ENCODE measurements around the gene COL1A2.

DNA sequence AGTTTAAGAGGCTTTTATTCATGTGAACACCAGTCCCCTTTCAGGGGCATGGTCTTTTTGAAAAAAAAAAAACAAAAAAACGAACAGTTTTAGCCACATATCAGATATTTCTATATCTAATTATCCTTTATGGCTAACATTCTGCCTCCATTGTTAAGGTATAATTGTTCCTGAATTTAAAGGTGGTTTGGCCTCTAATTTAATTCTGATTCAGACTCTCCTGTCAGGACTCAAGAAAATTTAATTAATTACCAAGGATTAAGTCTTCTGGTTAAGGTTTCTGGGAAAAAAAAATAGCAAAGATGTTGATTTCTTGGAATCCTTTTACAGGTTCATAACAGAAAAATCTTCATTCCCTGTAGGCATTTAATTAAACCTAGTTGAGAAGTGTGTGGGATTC lies 27.4 kb downstream of the COL1A2 start:
- TF ChIP-seq FOS (IDR thresholded peaks at IDR 0.05; ENCODE audit: low read depth, low read length), result no peak
- TF ChIP-seq, protein P1, sequence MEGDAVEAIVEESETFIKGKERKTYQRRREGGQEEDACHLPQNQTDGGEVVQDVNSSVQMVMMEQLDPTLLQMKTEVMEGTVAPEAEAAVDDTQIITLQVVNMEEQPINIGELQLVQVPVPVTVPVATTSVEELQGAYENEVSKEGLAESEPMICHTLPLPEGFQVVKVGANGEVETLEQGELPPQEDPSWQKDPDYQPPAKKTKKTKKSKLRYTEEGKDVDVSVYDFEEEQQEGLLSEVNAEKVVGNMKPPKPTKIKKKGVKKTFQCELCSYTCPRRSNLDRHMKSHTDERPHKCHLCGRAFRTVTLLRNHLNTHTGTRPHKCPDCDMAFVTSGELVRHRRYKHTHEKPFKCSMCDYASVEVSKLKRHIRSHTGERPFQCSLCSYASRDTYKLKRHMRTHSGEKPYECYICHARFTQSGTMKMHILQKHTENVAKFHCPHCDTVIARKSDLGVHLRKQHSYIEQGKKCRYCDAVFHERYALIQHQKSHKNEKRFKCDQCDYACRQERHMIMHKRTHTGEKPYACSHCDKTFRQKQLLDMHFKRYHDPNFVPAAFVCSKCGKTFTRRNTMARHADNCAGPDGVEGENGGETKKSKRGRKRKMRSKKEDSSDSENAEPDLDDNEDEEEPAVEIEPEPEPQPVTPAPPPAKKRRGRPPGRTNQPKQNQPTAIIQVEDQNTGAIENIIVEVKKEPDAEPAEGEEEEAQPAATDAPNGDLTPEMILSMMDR (conservative IDR thresholded peaks at IDR 0.05; ENCODE audit: low read depth, low read length), result no peak
- TF ChIP-seq POLR2A (IDR thresholded peaks at IDR 0.05; ENCODE audit: low read depth, low read length), result no peak
- TF ChIP-seq ELK1 (IDR thresholded peaks at IDR 0.05; ENCODE audit: borderline replicate concordance, low read depth, low read length), result no peak
- TF ChIP-seq CEBPB (IDR thresholded peaks at IDR 0.05; ENCODE audit: low read depth, low read length), result no peak
- TF ChIP-seq BHLHE40 (IDR thresholded peaks at IDR 0.05; ENCODE audit: low read depth, low read length), result no peak
- TF ChIP-seq RAD21 (IDR thresholded peaks at IDR 0.05; ENCODE audit: low read length), result no peak
- TF ChIP-seq, protein P2, sequence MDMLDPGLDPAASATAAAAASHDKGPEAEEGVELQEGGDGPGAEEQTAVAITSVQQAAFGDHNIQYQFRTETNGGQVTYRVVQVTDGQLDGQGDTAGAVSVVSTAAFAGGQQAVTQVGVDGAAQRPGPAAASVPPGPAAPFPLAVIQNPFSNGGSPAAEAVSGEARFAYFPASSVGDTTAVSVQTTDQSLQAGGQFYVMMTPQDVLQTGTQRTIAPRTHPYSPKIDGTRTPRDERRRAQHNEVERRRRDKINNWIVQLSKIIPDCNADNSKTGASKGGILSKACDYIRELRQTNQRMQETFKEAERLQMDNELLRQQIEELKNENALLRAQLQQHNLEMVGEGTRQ (IDR thresholded peaks at IDR 0.05; ENCODE audit: low read depth, low read length), result no peak
- no peak for TF ChIP-seq NFE2L2 (IDR thresholded peaks at IDR 0.05; ENCODE audit: low read depth, low read length)
- TF ChIP-seq MXI1 (IDR thresholded peaks at IDR 0.05; ENCODE audit: borderline replicate concordance, low read depth, low read length), result no peak
